CD14-positive monocyte (primary cell): ENCODE data around the gene CSRP1. TPM values are rescaled to one million over a fixed set of nuclear protein-coding genes. Genes with fewer than 3 reads are reported as not detected.
"Not testable (repeated sequence)": the region's sequence is repeated elsewhere in the genome, so short reads cannot be mapped to it uniquely, and the experiment has no call there.

Source experiments
- DNase-seq, 3 donors: peaks; one replicate each; pipeline ENCODE4 v3.0.0-alpha.2; 2011 to 2022
- H2AFZ ChIP-seq: 2 replicates; pipeline ENCODE4 v1.6.0; 2012; ENCODE audit warnings: mild to moderate bottlenecking, low read depth, low read length, inconsistent platforms; ENCODE audit not compliant: insufficient read depth, poor library complexity, severe bottlenecking
- H3K27ac ChIP-seq, 2 donors: 1 replicate in 1 of 2; 2 replicates in 1 of 2; pipeline ENCODE4 v1.5.1; 2012 to 2013; ENCODE audit warnings: low read length in 2 of 2, control low read depth in 1 of 2, inconsistent platforms in 1 of 2, low read depth in 1 of 2, mild to moderate bottlenecking in 1 of 2
- H3K27me3 ChIP-seq, 2 donors: one replicate each; pipeline versions ENCODE4 v1.6.0 to v1.6.1; 2011 to 2013; ENCODE audit warnings: low read length in 2 of 2; ENCODE audit not compliant: control insufficient read depth in 2 of 2, insufficient read depth in 2 of 2
- H3K36me3 ChIP-seq, 2 donors: replicated peaks in 1 of 2; 1 replicate in 1 of 2; 2 replicates in 1 of 2; pipeline versions ENCODE4 v1.5.1 to v1.6.1; 2012 to 2013; ENCODE audit warnings: low read length in 2 of 2, control low read depth in 1 of 2, inconsistent platforms in 1 of 2, mild to moderate bottlenecking in 1 of 2; ENCODE audit not compliant: insufficient read depth in 2 of 2, control insufficient read depth in 1 of 2
- H3K4me1 ChIP-seq, 2 donors: 1 replicate in 1 of 2; 2 replicates in 1 of 2; pipeline versions ENCODE4 v1.5.1 to v1.6.1; 2012 to 2013; ENCODE audit warnings: low read length in 2 of 2, control low read depth in 1 of 2, inconsistent platforms in 1 of 2, mild to moderate bottlenecking in 1 of 2, moderate library complexity in 1 of 2; ENCODE audit not compliant: insufficient read depth in 2 of 2, control insufficient read depth in 1 of 2
- H3K4me2 ChIP-seq: replicated peaks from 2 replicates; pipeline ENCODE3; 2012; ENCODE audit warnings: low read length, moderate library complexity, mild to moderate bottlenecking; ENCODE audit not compliant: poor library complexity, severe bottlenecking; ENCODE audit errors: extremely low read depth
- H3K4me3 ChIP-seq, 3 experiments: fragments of 200-600 bp in 1 of 3; sonication (generic) in 1 of 3; replicated peaks in 1 of 3; 1 replicate in 2 of 3; 2 replicates in 1 of 3; pipeline ENCODE4 v1.5.1; 2011 to 2013; ENCODE audit warnings: low read length in 3 of 3, mild to moderate bottlenecking in 3 of 3, control low read depth in 2 of 3, low read depth in 2 of 3, inconsistent platforms in 1 of 3, moderate library complexity in 1 of 3
- H3K79me2 ChIP-seq: 2 replicates; pipeline ENCODE4 v1.6.0; 2012; ENCODE audit warnings: mild to moderate bottlenecking, control low read depth, inconsistent platforms, low read length, moderate library complexity; ENCODE audit not compliant: insufficient read depth
- H3K9ac ChIP-seq: 2 replicates; pipeline ENCODE4 v1.6.0; 2017; ENCODE audit warnings: low read length, mild to moderate bottlenecking; ENCODE audit not compliant: insufficient read depth, poor library complexity, severe bottlenecking
- H3K9me3 ChIP-seq, 2 donors: replicated peaks in 1 of 2; 1 replicate in 1 of 2; 2 replicates in 1 of 2; pipeline versions ENCODE4 v1.5.1 to v1.6.1; 2012 to 2013; ENCODE audit warnings: low read length in 2 of 2, control low read depth in 1 of 2; ENCODE audit not compliant: control insufficient read depth in 1 of 2, insufficient read depth in 1 of 2
- H4K20me1 ChIP-seq: 2 replicates; pipeline ENCODE4 v1.6.0; 2012; ENCODE audit warnings: mild to moderate bottlenecking, low read length, control low read depth, moderate library complexity; ENCODE audit not compliant: insufficient read depth
- H3K27ac Mint-ChIP-seq, 7 donors: one replicate each; pipeline ENCODE4 v1.8.0; 2020; ENCODE audit warnings: mild to moderate bottlenecking in 7 of 7, mixed read lengths in 7 of 7, moderate library complexity in 6 of 7, inconsistent platforms in 2 of 7
- H3K27me3 Mint-ChIP-seq, 3 donors: one replicate each; pipeline ENCODE4 v1.8.0; 2021 to 2022; ENCODE audit warnings: low read depth in 3 of 3, mild to moderate bottlenecking in 3 of 3, mixed read lengths in 3 of 3, moderate library complexity in 3 of 3, inconsistent platforms in 1 of 3
- H3K36me3 Mint-ChIP-seq, 2 donors: one replicate each; pipeline ENCODE4 v1.8.0; 2020; ENCODE audit warnings: mixed read lengths in 2 of 2, inconsistent platforms in 1 of 2, mild to moderate bottlenecking in 1 of 2
- H3K4me1 Mint-ChIP-seq: one replicate; pipeline ENCODE4 v1.8.0; 2020; ENCODE audit warnings: mild to moderate bottlenecking, mixed read lengths
- H3K4me3 Mint-ChIP-seq, 2 donors: one replicate each; pipeline ENCODE4 v1.8.0; 2020; ENCODE audit warnings: mild to moderate bottlenecking in 2 of 2, mixed read lengths in 2 of 2, moderate library complexity in 1 of 2
- H3K9me3 Mint-ChIP-seq, 7 donors: one replicate each; pipeline ENCODE4 v1.8.0; 2020 to 2022; ENCODE audit warnings: mixed read lengths in 7 of 7, mild to moderate bottlenecking in 6 of 7, moderate library complexity in 6 of 7, inconsistent platforms in 2 of 7
- CTCF ChIP-seq: fragments of 200-600 bp; IDR thresholded peaks from one replicate; pipeline ENCODE4 v1.8.0; 2022; ENCODE audit warnings: antibody characterized with exemption, mild to moderate bottlenecking
- WGBS: methylation state at CpG from one replicate; pipeline ENCODE4 v1.1.5; 2013; ENCODE audit warnings: missing lambda C conversion rate; ENCODE audit not compliant: insufficient coverage; 5-methylcytosine and 5-hydroxymethylcytosine counted together
- intact Hi-C, 2 donors: fragments of 100-400 bp; cut with micrococcal nuclease; formaldehyde crosslinking; loops; one replicate each; pipeline versions ENCODE4 v1.15.0 to v1.15.1; 2023
- polyA plus RNA-seq, 3 donors: library from polyadenylated mRNA; depleted of rRNA in 1 of 3; unstranded in 2 of 3; stranded (reverse) in 1 of 3; fragments of 300-500 nt in 2 of 3; fragments of >200 nt in 1 of 3; fragmentation: Illumina TruSeq in 2 of 3; gene quantifications; 1 replicate in 2 of 3; 2 replicates in 1 of 3; pipeline ENCODE4 v1.2.3, GENCODE V29; 2012 to 2021

Gene CSRP1
- polyA plus RNA-seq, 3 donors: 87.4 to 111 (median 98.8) TPM

GRCh38 chr1:201479201-201479730, 27.7 kb downstream of the CSRP1 start:
- peaks cover 0 to 18% of the 10 kb centered on the region in 2 donors for H3K27me3 ChIP-seq
- peaks cover 12 to 28% (median 16%) of the 10 kb centered on the region in 3 donors for H3K27me3 Mint-ChIP-seq
- no peak overlapping the region for H3K4me2 ChIP-seq
- H4K20me1 ChIP-seq: no peaks in the 10 kb centered on the region
- intact Hi-C loops: no loop called here
- DNase-seq: no peak
- no peak overlapping the region for H3K4me3 ChIP-seq
- H3K27ac Mint-ChIP-seq: no peak overlapping the region
- 90% methylated on average over 3 of the region's 4 CpGs for WGBS
- no peak overlapping the region for H3K4me3 Mint-ChIP-seq
- H2AFZ ChIP-seq: no peak overlapping the region
- peaks cover 35% of the 10 kb centered on the region for H3K4me1 Mint-ChIP-seq
- H3K9me3 ChIP-seq: no peaks in the 10 kb centered on the region
- peaks cover 10 to 19% of the 10 kb centered on the region in 2 donors for H3K36me3 ChIP-seq
- TF ChIP-seq CTCF: no peak
- no peaks in the 10 kb centered on the region for H3K79me2 ChIP-seq
- peaks cover 33 to 36% of the 10 kb centered on the region in 2 donors for H3K4me1 ChIP-seq
- H3K9me3 Mint-ChIP-seq: peaks cover 0 to 4% (median 0%) of the 10 kb centered on the region in 7 donors
- H3K36me3 Mint-ChIP-seq: peaks cover 13 to 18% of the 10 kb centered on the region in 2 donors
- H3K9ac ChIP-seq: no peak overlapping the region
- no peak overlapping the region for H3K27ac ChIP-seq

- H3K4me1 Mint-ChIP-seq: peaks cover 35% of the 10 kb centered on the region
- H3K27ac Mint-ChIP-seq, H3K9ac ChIP-seq, H3K9me3 Mint-ChIP-seq, H4K20me1 ChIP-seq, H3K9me3 ChIP-seq, H2AFZ ChIP-seq, intact Hi-C loops, H3K27ac ChIP-seq, H3K4me3 ChIP-seq, H3K4me2 ChIP-seq, H3K4me3 Mint-ChIP-seq, H3K79me2 ChIP-seq, DNase-seq: not testable (repeated sequence)
- Histone ChIP-seq H3K27me3 (peaks cover 0 to 18% of the 10 kb centered on the region in 2 donors), H3K4me1 (peaks cover 33 to 36% of the 10 kb centered on the region in 2 donors), H3K36me3 (peaks cover 4 to 13% of the 10 kb centered on the region in 2 donors)
- peaks cover 12 to 31% (median 16%) of the 10 kb centered on the region in 3 donors for H3K27me3 Mint-ChIP-seq
- peaks cover 8 to 13% of the 10 kb centered on the region in 2 donors for H3K36me3 Mint-ChIP-seq
- WGBS: no CpG with 5 or more reads among the region's 3 CpGs
Observed at GRCh38 chr1:201478666-201479065, 28.3 kb downstream of the CSRP1 start.
